IPS-18c (cell line): ENCODE data around the gene DNASE1L1.
"Not testable (repeated sequence)": the region's sequence is repeated elsewhere in the genome, so short reads cannot be mapped to it uniquely, and the experiment has no call there.

Experiments
- H3K4me3 ChIP-seq: 2 replicates; pipeline ENCODE4 v1.7.0; 2013; ENCODE audit warnings: low read depth, mild to moderate bottlenecking, low read length, moderate library complexity; ENCODE audit not compliant: insufficient read depth
- H3K9me3 ChIP-seq: one replicate; pipeline ENCODE4 v1.6.1; 2013; ENCODE audit warnings: mild to moderate bottlenecking, low read length, moderate library complexity; ENCODE audit not compliant: control insufficient read depth, insufficient read depth

DNASE1L1 gene

DNA sequence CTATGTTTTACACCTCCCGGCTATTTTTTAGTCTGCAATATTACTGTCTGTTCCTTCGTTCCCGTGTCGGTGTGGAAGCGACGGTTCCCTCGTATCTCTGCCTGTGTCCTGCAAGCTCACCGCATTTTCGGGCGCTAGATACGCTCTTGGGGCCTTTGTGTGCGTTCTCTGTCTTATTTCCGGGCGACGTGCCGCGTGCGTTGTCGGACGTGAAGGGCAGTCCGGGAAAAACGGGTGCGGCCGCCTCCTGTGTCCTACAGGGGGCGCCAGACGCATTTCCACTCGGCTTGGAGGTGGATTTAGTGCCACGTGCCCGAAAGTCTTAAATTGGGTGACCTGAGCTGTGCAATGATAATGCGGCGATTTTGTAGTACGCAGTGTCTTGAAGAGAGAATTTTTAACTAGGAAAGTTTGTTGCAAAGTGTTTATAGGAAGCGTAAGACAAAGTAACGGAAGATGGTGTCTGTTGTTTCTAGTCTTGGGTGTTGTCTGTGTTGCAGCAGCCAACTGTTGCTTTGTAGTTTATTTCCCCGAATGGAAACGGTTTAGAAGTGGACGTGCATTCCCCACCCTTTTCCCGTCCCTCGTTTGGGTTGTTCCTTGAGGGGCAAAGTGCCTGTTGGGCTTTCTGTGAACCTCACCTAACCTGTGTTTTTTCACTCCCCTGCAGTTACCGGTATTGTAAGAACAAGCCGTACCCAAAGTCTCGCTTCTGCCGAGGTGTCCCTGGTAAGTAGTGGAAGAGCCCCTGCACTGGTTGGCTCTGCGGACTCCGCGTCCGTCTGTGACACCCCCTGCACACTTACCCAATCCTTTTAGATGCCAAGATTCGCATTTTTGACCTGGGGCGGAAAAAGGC, 10.2 kb downstream of the DNASE1L1 start:
- peaks cover 8% of the 10 kb centered on the region for H3K9me3 ChIP-seq
- H3K4me3 ChIP-seq: peak overlapping the region; percentile 55

DNA sequence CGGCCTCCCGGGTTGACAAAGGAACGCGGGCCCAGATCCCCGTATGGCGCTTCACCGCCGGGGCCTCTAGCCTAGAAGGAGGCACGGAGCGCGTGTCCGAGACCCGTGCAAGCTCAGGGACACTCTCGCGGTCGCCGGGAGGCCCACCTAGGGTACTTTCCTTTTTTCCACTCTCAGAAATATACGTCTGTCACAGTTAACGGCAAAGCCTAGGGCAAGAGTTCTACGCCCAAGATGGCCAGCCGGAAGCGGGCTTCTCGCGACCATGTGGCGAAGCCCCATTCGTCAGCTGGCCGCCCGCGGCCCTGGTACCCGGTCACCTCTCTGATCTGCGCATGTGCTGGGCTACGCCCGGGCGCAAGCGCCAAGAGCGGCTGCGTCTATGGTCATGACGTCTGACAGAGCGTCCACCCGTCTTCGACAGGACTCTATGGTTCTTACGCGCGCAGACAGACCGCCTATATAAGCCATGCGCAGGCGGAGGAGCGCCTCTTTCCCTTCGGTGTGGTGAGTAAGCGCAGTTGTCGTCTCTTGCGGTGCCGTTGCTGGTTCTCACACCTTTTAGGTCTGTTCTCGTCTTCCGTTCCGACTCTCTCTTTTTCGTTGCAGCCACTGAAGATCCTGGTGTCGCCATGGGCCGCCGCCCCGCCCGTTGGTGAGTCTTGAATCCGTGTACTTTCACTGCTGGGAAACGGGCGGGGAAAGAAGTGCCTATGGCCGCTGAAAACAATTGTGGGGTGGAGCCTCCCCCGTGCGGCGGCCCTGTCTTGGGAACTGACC, 11.0 kb downstream of the DNASE1L1 start, which contains the start of gene RPL10:
TSS of gene RPL10 (plus strand) at position 490 of the 780 bp plus-strand sequence. CDS start at position 633, 143 bp downstream.
- peaks cover 8% of the 10 kb centered on the region for H3K9me3 ChIP-seq
- H3K4me3 ChIP-seq: peak within 1 kb of the TSS; percentile 60

DNA sequence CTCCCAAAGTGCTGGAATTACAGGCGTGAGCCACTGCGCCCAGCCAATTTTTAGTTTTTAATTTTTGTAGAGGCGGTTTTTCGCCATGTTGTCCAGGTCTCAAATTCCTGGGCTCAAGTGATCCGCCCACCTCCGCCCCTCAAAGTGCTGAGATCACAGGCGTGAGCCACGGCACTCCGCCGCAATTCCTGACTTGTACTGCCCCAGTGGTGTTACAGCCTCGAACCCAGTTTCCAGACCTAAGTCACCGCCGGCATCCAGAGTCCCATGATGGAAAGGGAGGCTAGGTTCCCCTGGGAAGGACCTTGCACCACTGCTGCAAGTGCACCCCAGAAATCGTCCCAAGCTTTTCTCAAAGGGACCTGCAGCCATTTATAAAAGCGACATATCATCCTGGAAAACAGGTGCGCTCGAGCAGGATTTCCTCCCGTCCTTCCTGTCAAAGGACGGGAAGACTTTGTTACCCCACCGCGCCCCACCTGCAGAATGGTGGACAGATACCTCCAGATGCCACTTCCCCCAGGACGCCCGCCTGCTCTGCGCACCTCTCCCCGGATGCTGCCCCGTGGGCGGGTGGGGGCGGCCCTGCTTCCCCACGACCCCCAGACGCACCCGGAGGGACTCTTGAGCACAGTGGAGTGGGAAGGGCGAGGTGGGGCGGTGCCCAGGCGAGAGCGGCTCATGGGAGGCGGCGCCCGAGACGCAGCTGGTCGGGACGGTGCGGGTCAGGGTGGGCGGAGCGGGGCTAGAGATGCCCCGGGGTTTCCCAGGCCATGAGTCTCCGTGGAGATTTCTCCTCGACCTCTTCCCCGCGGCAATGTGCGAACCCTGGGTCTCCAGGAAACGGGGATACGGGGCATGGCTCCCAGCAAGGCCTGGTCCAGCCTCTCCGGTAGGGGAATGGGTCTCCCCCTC, 11.8 kb downstream of the DNASE1L1 start:
- Histone ChIP-seq H3K9me3 (peaks cover 8% of the 10 kb centered on the region), H3K4me3 (peak overlapping the region; percentile 60)

DNA sequence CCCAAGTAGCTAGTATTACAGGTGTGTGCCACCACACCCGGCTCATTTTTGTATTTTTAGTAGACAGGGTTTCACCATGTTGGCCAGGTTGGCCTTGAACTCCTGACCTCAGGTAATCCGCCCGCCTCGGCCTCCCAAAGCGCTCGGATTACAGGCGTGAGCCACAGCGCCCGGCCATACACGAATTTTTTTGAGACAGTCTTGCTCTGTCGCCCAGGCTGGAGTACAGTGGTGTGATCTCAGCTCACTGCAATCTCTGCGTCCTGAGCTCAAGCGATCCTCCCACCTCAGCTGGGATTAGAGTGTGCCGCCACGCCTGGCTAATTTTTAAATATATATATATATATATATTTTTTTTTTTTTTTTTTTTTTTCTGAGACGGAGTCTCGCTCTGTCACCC, 12.7 kb downstream of the DNASE1L1 start:
- H3K4me3 ChIP-seq, H3K9me3 ChIP-seq: not testable (repeated sequence)

DNA sequence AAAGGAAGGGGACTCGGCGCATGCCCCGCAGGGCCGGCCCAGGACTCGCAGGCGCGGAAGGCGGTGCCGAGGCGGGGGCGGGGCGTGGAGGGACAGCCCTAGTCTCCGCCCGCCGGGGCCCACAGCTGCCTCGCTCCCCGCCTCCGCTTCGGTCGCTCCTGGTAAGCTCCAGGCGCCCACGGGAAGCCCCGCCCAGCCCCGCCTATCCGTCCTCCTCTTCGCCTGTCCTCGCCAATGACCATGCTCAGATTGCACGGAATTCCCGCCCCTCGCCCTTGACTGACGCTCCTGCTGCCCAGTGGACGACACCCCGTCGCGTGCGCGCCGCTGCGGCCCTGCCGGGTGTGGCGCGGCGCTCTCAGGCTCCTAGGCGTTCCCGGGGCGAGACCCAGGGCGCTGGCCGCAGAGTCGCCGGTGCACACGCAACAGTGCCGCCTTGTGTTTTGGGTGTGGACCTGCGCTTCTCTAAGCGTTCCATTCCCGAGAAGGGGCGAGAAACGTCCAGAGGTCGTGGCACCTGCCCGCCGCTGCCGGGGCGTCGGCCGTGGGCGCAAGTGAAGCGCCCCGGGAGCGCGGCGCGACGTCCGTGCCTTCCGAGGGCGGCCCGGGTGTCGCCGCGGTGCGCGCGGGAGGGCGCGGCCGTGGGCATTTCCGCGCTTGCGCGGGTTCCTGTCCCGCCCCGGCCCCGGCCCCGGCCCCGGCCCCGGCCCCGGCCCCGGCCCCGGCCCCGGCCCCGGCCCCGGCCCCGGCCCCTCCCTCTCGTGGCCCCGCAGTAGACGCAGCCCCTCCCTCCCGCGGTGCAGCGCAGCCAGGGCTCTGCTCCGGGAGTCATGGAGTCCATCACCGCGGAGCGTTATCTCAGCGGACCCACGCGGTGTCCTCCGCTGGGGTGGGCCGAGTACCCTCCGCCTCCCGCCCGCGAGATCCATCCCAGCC, 19.0 kb downstream of the DNASE1L1 start:
- not testable (repeated sequence) for H3K9me3 ChIP-seq, H3K4me3 ChIP-seq

DNA sequence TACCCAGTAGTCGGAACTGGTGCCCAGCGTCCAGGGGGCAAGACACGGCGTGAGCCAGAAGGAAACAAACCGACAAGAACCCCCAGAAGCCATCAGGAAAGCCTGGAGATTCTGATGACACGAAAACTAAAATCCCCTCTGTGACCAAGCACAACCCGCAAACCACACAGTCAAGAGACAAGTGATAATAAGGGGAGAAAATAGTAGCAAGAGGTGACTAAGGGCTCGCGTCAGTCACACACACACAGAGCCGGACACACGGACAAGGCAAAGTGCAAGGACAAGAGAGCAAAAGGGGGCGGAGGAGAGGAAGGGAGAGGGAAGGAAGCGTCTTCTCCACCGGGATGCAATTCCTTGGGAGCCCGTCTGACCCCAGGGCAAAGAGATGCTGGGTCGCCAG, 20.4 kb downstream of the DNASE1L1 start:
- H3K4me3 ChIP-seq, H3K9me3 ChIP-seq: not testable (repeated sequence)

DNA sequence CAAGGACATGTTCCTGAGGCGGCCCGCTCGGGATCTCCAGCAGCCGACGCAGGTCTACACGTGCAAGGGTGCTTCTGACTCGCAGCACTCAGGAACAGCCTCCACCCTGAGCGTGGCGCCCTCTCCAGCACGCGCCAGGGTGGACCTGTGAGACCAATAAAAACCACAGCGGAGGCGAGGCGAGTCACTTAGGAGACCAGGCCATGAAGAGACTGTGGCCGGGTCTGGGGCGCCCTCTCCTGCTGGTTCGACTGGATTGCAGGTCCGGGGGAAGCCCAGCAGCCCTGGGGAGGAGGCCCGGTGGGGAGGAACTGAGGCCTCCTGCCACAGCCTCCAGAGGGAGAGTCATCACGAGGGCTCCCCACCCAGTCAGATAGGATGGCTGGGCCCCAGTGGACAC, 21.0 kb downstream of the DNASE1L1 start:
- not testable (repeated sequence) for H3K4me3 ChIP-seq, H3K9me3 ChIP-seq

DNA sequence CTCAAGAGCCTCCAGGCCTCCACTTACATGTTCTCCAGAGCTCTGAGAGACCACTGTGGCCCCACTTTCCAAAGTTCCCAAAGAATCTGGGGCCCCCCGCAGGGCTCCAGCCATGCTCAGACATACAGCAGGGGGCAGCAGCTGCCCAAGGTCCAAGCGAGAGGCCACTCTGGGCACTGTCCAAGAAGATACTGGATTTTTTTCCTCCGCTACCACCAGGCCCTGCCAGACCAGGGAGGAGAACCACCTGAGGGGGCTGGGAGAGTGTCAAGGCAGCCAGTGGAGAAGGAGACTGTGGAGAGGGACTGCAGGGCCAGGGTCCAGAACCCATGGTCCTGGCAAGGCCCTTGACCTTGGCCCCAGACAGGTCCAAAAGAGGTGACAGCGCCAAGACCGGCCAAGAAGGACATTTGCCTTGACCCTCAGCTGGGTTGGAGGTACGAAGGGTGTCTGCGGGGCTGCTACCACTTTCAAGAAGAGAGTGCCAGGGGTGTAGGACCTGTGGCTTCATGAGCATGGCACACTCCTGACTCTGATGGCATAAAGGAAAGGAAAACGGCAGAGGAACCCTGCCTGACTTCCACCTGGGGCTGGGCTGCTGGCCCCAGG, 24.7 kb downstream of the DNASE1L1 start:
- Histone ChIP-seq H3K4me3 (no peak overlapping the region), H3K9me3 (no peaks in the 10 kb centered on the region)

DNA sequence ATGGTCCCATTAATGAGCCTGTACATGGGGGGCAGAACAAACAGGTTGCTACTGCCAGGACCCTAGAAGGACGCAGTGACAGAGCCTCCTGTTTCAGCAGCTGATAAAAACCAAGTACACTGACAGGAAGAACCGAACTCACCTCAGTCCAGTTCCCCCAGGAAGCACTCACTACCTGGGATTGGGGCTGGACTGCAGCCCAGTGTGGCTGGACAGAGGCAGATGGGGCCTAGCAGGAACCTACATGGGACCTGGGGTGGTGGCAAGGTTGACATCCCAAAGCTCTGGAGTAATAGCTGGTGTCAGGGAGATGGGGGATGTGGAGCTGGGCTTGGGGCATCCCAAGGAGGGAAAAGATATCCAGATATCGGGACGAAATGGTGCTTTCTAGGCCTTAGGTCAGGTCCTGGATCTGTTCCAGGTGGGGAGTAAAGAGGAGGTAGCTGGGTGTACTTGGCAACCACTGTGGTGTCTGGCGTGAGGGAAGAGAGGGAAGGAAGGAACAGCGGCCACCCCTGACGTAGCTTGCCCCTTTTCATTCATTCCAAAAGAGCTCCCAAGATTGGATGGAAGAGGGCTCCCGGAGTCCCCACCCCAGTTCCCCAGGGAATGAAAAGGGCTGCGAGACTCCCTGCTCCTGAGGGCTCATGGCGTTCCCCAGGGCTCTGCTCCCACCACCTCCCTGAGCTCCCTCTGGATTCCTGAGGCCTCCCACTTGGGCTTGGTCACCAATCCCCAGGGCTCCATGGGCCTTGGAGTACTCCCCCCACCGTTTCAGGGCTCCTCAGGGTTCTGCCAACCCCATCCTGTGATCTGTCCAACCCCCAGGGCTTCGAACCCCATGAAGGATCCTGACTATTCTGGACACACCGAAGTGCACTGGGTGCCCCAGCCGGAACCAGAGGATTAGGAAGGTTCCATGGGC, 25.4 kb downstream of the DNASE1L1 start:
- no peaks in the 10 kb centered on the region for H3K9me3 ChIP-seq
- H3K4me3 ChIP-seq: no peak overlapping the region

DNA sequence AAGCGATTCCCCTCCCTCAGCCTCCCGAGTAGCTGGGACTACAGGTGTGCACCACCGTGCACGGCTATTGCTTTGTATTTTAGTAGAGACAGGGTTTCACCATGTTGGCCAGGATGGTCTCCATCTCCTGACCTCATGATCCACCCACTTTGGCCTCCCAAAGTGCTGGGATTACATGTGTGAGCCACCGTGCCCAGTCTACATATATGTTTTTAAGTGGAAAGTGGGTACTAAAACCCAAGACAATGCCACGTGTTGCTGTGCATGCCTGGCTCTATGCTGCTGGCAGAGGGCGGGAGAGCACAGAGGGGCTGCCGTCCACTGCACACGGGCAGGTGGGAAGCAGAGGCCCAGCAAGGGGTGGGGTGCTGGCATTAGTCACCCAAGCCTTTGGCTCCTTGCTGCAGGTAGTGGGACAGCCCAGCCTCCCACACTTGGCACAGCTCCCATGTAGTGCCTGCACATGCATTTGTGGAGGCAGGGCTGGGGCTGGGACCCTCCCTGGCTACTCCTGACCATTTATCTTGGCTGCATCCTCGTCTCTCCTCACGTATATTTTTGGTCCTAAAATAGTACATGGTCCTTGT, 26.5 kb downstream of the DNASE1L1 start:
- Histone ChIP-seq H3K9me3 (peaks cover 4% of the 10 kb centered on the region), H3K4me3 (no peak overlapping the region)

DNA sequence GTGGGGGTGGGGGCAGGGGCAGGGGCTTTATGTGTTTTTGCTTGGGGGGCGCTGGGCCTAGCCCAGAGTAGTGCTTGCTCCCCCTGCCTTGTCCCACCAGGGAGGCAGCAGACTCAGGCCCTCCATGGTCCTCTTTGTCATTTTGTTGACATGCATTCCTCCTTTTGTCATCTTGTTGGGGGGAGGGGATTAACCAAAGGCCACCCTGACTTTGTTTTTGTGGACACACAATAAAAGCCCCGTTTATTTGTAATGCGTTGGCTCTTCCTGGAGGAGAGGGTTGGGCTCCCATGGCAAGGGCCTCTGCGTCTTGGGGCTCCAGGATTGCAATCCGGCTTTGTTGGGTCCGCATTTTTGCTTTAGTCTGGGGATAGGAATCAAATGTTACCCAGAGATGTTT, 27.8 kb downstream of the DNASE1L1 start:
- Histone ChIP-seq H3K9me3 (peaks cover 4% of the 10 kb centered on the region), H3K4me3 (0 out of 2 replicates have a peak overlapping the region, but pooled peaks have one; percentile 11)

DNA sequence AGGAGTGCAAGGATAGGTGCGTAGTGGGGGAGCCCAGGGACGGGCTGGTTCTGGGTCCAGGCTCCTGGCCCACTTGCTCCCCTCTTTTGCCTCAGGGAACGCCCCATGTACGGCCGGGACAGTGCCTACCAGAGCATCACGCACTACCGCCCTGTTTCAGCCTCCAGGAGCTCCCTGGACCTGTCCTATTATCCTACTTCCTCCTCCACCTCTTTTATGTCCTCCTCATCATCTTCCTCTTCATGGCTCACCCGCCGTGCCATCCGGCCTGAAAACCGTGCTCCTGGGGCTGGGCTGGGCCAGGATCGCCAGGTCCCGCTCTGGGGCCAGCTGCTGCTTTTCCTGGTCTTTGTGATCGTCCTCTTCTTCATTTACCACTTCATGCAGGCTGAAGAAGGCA, 28.3 kb downstream of the DNASE1L1 start:
- Histone ChIP-seq H3K9me3 (peaks cover 4% of the 10 kb centered on the region), H3K4me3 (peak overlapping the region; percentile 69)

DNA sequence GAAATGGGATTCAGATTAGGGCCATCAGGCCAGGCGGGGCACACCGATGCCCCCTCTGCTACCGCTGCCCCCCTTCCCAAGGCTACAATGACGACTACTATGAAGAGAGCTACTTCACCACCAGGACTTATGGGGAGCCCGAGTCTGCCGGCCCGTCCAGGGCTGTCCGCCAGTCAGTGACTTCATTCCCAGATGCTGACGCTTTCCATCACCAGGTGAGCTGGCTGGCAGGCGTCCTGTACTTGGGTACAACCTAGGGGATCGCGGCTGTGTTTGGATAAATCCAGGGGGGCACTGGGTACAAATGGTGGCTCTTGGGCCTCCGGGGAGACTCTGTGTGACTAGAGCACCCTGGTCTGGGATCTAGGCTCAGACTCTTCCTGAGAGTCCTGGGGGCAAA, 28.9 kb downstream of the DNASE1L1 start:
- Histone ChIP-seq H3K9me3 (peaks cover 4% of the 10 kb centered on the region), H3K4me3 (peak overlapping the region; percentile 69)

DNA sequence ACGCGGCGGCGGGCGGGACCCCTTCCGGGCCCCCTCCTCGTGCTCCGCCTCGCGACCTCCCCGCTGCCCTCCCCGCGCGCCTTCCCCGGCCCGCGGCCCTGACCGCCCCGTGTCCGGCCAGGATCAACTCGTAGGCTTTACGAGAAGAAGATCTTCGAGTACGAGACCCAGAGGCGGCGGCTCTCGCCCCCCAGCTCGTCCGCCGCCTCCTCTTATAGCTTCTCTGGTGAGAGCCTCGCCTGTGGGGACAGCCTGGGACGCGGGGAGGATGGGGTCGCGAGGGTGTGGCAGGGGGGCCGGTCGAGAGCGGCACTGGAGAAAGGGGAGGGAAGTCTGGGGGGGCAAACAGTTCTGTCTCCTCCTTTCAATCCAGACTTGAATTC, 29.5 kb downstream of the DNASE1L1 start:
- Histone ChIP-seq H3K4me3 (peak overlapping the region; percentile 69), H3K9me3 (peaks cover 4% of the 10 kb centered on the region)
